DND-41 (cell line): ENCODE data around the gene INTS7.

Source experiments
- ATAC-seq: fragments of 200-7000 bp; cut with Tn5 transposase; 3 replicates; pipeline ENCODE4 v1.9.1; 2021; ENCODE audit warnings: low read depth; ENCODE audit not compliant: insufficient read depth
- DNase-seq: peaks from one replicate; pipeline ENCODE4 v3.0.0-alpha.2; 2020
- H2AFZ ChIP-seq: 2 replicates; pipeline ENCODE4 v1.6.0; 2012; ENCODE audit warnings: low read depth, low read length
- H3K27ac ChIP-seq: 2 replicates; pipeline ENCODE4 v1.5.1; 2012; ENCODE audit warnings: low read length, inconsistent platforms
- H3K27me3 ChIP-seq: fragments of 200-600 bp; sonication (generic); 2 replicates; pipeline ENCODE4 v1.6.0; 2012; ENCODE audit warnings: low read length, mild to moderate bottlenecking, inconsistent platforms; ENCODE audit not compliant: insufficient read depth, poor library complexity
- H3K36me3 ChIP-seq: 2 replicates; pipeline ENCODE4 v1.5.1; 2012; ENCODE audit warnings: low read length, inconsistent platforms; ENCODE audit not compliant: insufficient read depth
- H3K4me1 ChIP-seq: 2 replicates; pipeline ENCODE4 v1.5.1; 2012; ENCODE audit warnings: mild to moderate bottlenecking, low read length; ENCODE audit not compliant: insufficient read depth
- H3K4me2 ChIP-seq: 2 replicates; pipeline ENCODE4 v1.6.0; 2012; ENCODE audit warnings: mild to moderate bottlenecking, moderate library complexity, low read length, inconsistent platforms; ENCODE audit not compliant: insufficient read depth
- H3K4me3 ChIP-seq, 2 experiments: fragments of 200-600 bp in 1 of 2; shearing (Covaris generic) in 1 of 2; 2 replicates each; pipeline ENCODE4 v1.5.1; 2012 to 2016; ENCODE audit warnings: inconsistent platforms in 2 of 2, low read length in 2 of 2, mild to moderate bottlenecking in 2 of 2, low read depth in 1 of 2, moderate library complexity in 1 of 2
- H3K79me2 ChIP-seq: 2 replicates; pipeline ENCODE4 v1.6.0; 2012; ENCODE audit warnings: low read length, inconsistent platforms; ENCODE audit not compliant: insufficient read depth
- H3K9ac ChIP-seq: 2 replicates; pipeline ENCODE4 v1.6.0; 2012; ENCODE audit warnings: low read depth, mild to moderate bottlenecking, inconsistent platforms, low read length, moderate library complexity
- H3K9me3 ChIP-seq: 2 replicates; pipeline ENCODE4 v1.5.1; 2012; ENCODE audit warnings: low read length, moderate library complexity, mild to moderate bottlenecking, inconsistent platforms; ENCODE audit not compliant: insufficient read depth, severe bottlenecking
- H4K20me1 ChIP-seq: 2 replicates; pipeline ENCODE4 v1.6.0; 2012; ENCODE audit warnings: low read length; ENCODE audit not compliant: insufficient read depth
- EZH2 ChIP-seq: IDR thresholded peaks from 3 replicates; pipeline ENCODE4 v1.6.1; 2012; ENCODE audit warnings: borderline replicate concordance, low read depth, mild to moderate bottlenecking, moderate library complexity, low read length, inconsistent platforms; ENCODE audit not compliant: severe bottlenecking
- TF ChIP-seq, protein P1 (sequence below): IDR thresholded peaks from 2 replicates; pipeline ENCODE4 v1.5.1; 2012; ENCODE audit warnings: borderline replicate concordance, low read length, moderate library complexity, mild to moderate bottlenecking; ENCODE audit not compliant: poor library complexity, severe bottlenecking; ENCODE audit errors: extremely low read depth

The INTS7 gene

DNA sequence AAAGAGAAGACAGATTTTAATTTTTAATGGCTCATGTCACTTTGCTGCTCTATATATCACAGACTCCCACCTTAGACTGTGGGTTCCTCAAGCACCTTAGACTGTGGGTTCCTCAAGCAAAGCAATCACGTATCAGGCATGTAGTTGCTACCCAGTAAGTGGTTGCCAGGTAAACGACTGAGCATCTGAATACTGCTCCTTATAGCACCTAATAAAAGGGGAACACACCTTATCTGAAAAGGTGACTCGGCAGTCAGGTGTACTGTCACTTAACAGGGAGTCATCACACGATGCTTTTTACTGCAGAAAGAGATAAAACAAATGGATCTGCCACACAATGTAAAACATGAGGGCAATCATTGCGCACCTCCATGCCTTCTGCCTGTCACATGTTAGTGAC lies 112.3 kb downstream of the INTS7 start:
- DNase-seq: no peak
- H3K27me3 ChIP-seq: no peaks in the 10 kb centered on the region
- H3K36me3 ChIP-seq: no peaks in the 10 kb centered on the region
- TF ChIP-seq EZH2: no peak
- TF ChIP-seq, protein P1, sequence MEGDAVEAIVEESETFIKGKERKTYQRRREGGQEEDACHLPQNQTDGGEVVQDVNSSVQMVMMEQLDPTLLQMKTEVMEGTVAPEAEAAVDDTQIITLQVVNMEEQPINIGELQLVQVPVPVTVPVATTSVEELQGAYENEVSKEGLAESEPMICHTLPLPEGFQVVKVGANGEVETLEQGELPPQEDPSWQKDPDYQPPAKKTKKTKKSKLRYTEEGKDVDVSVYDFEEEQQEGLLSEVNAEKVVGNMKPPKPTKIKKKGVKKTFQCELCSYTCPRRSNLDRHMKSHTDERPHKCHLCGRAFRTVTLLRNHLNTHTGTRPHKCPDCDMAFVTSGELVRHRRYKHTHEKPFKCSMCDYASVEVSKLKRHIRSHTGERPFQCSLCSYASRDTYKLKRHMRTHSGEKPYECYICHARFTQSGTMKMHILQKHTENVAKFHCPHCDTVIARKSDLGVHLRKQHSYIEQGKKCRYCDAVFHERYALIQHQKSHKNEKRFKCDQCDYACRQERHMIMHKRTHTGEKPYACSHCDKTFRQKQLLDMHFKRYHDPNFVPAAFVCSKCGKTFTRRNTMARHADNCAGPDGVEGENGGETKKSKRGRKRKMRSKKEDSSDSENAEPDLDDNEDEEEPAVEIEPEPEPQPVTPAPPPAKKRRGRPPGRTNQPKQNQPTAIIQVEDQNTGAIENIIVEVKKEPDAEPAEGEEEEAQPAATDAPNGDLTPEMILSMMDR: no peak
- no peaks in the 10 kb centered on the region for H3K4me1 ChIP-seq
- no peak for ATAC-seq
- no peak overlapping the region for H3K4me3 ChIP-seq
- H2AFZ ChIP-seq: no peak overlapping the region
- no peaks in the 10 kb centered on the region for H4K20me1 ChIP-seq
- H3K9me3 ChIP-seq: no peaks in the 10 kb centered on the region
- H3K4me2 ChIP-seq: no peak overlapping the region
- no peaks in the 10 kb centered on the region for H3K79me2 ChIP-seq
- H3K9ac ChIP-seq: no peak overlapping the region
- no peak overlapping the region for H3K27ac ChIP-seq

DNA sequence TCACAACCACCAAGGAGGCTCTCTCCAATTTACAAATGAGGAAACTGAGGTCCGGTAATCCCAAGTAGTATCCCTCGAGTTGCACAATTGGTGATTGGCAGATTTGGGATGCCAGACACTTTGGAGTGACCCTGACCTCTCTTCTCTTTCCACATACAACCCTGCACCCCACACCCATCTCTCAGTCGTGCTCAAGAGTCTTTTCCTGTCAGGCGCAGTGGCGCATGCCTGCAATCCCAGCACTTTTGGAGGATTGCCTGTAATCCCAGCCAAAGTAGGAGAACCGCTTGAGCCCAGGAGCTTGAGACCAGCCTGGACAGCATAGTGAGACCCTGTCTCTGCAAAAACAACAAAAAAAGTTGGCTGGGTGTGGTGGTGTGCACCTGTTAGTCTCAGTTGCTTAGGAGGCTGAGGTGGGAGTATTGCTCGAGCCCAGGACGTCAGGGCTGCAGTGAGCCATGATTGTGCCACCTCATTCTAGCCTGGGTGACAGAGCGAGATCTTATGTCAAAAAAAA lies 113.7 kb downstream of the INTS7 start:
- Histone ChIP-seq H3K4me1 (no peaks in the 10 kb centered on the region), H3K4me3 (no peak overlapping the region), H3K27ac (no peak overlapping the region), H2AFZ (no peak overlapping the region), H3K36me3 (no peaks in the 10 kb centered on the region), H3K27me3 (peaks cover 6% of the 10 kb centered on the region), H3K4me2 (no peak overlapping the region), H4K20me1 (no peaks in the 10 kb centered on the region), H3K9ac (no peak overlapping the region), H3K79me2 (no peaks in the 10 kb centered on the region), H3K9me3 (no peaks in the 10 kb centered on the region)
- ATAC-seq: no peak
- DNase-seq: no peak
- no peak for TF ChIP-seq EZH2
- TF ChIP-seq, protein P1: no peak

DNA sequence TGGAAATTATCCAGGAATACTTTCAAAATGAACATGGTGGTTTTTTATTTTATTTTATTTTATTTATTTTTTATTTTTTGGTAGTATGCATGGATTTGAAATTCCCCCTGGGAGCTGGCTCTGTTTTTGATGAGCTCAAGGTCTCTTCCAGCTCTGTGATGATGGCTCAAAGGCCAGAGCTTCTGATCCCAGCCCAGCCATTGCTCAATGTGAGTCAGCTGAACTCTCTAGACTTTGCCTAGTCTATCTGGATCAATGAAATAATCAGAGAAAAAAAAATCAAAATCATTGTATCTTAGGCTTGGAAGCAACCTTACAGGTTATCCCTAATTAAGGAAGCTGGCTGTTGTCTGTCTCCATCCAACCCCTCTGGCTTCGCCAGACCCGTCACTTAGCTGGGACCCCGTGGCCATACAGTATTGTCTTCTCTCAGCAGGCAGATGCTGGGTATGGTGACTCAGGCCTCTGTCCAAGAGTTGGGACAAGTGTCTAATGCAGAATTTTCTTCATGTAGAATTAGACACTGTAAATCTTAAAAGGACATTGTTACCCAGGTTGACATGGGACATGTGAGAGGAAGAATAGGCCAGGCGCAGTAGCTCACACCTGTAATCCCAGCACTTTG lies 114.6 kb downstream of the INTS7 start:
- ATAC-seq (no peak), DNase-seq (no peak)
- Histone ChIP-seq H3K27me3 (peaks cover 6% of the 10 kb centered on the region), H3K4me2 (no peak overlapping the region), H3K4me3 (no peak overlapping the region), H2AFZ (no peak overlapping the region), H3K79me2 (no peaks in the 10 kb centered on the region), H3K36me3 (no peaks in the 10 kb centered on the region), H4K20me1 (no peaks in the 10 kb centered on the region), H3K4me1 (no peaks in the 10 kb centered on the region), H3K27ac (no peak overlapping the region), H3K9me3 (no peaks in the 10 kb centered on the region), H3K9ac (no peak overlapping the region)
- TF ChIP-seq EZH2: no peak
- TF ChIP-seq, protein P1: no peak

DNA sequence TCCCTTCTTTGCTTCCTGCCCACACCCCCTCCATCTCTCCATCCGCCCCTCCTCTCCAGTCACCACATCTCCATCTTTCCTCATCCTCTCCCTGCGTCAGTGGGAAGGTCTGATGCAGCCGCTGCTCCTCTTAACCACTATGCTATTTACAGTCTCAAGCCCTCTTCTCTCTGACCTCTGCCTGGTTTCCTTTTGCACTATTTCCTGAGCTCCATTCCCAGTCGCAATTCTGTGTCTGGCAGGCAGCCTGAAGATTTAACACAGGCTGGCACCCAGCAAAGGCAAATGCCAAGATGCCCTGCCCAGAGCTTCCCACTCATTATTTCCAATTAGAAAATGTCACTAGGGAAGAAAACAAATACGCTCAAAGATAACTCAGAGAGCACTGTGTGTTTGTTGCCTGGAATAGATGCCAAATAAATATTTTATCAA lies 115.2 kb downstream of the INTS7 start:
- Histone ChIP-seq H2AFZ (no peak overlapping the region), H3K9me3 (no peaks in the 10 kb centered on the region), H3K9ac (no peak overlapping the region), H3K27ac (no peak overlapping the region), H4K20me1 (no peaks in the 10 kb centered on the region), H3K79me2 (no peaks in the 10 kb centered on the region), H3K4me3 (no peak overlapping the region), H3K4me2 (no peak overlapping the region), H3K36me3 (no peaks in the 10 kb centered on the region), H3K4me1 (no peaks in the 10 kb centered on the region), H3K27me3 (peaks cover 6% of the 10 kb centered on the region)
- no peak for ATAC-seq
- no peak for DNase-seq
- TF ChIP-seq, protein P1: no peak
- no peak for TF ChIP-seq EZH2
